ENCODE results near the gene FAHD2B. TPM values are rescaled to one million over a fixed set of nuclear protein-coding genes. Genes with fewer than 3 reads are reported as not detected.
"Not testable (repeated sequence)": the region's sequence is repeated elsewhere in the genome, so short reads cannot be mapped to it uniquely, and the experiment has no call there.

Gene FAHD2B
- total RNA-seq, 3 donors from 2014 or later (not counting 1 experiment from before 2014, with no cell fraction given): 9.3 to 14.9 (median 10.1) TPM

GRCh38 chr2:97092946-97093345 is 1.7 kb downstream of the FAHD2B start:
- intact Hi-C loops (cut with micrococcal nuclease): not testable (repeated sequence)
- H3K4me3 Mint-ChIP-seq: peak overlapping the region; percentile 31

GRCh38 chr2:97088706-97089105 is 6.0 kb downstream of the FAHD2B start:
- WGBS (ENCODE audit: insufficient coverage): no CpG with 5 or more reads among the region's 1 CpG

More at GRCh38 chr2:97092946-97093345, 1.7 kb downstream of the FAHD2B start:
- not testable (repeated sequence) for H3K27me3 ChIP-seq (ENCODE audit: control insufficient read depth, insufficient read depth, low read length); H3K36me3 ChIP-seq (ENCODE audit: control insufficient read depth, insufficient read depth, low read length); H3K4me3 ChIP-seq (ENCODE audit: low read length); ATAC-seq; H3K27ac ChIP-seq (ENCODE audit: low read length); H3K9me3 Mint-ChIP-seq; H3K4me1 Mint-ChIP-seq; H3K9me3 ChIP-seq (ENCODE audit: control insufficient read depth, insufficient read depth, low read length); H3K36me3 Mint-ChIP-seq; H3K27me3 Mint-ChIP-seq (ENCODE audit: low read depth in 2 of 2)
- WGBS (ENCODE audit: insufficient coverage): 97% methylated on average over 2 of the region's 2 CpGs
- H3K27ac Mint-ChIP-seq: peak overlapping the region in 1 of 2 donors; percentile 36
- DNase-seq: peak in 1 of 2 donors; percentile 2
- peaks cover 13% of the 10 kb centered on the region for H3K4me1 ChIP-seq (ENCODE audit: control insufficient read depth, insufficient read depth, low read length)

GRCh38 chr2:97085093-97085492 is 9.6 kb downstream of the FAHD2B start:
- H3K9me3 ChIP-seq (ENCODE audit: control insufficient read depth, insufficient read depth, low read length); H3K27ac ChIP-seq (ENCODE audit: low read length); H3K27me3 Mint-ChIP-seq (ENCODE audit: low read depth in 2 of 2); H3K9me3 Mint-ChIP-seq; H3K36me3 Mint-ChIP-seq; H3K4me3 Mint-ChIP-seq; H3K27me3 ChIP-seq (ENCODE audit: control insufficient read depth, insufficient read depth, low read length); H3K27ac Mint-ChIP-seq; DNase-seq; H3K4me1 ChIP-seq (ENCODE audit: control insufficient read depth, insufficient read depth, low read length); intact Hi-C loops (cut with micrococcal nuclease); H3K4me3 ChIP-seq (ENCODE audit: low read length); H3K36me3 ChIP-seq (ENCODE audit: control insufficient read depth, insufficient read depth, low read length); H3K4me1 Mint-ChIP-seq: not testable (repeated sequence)
- no CpG with 5 or more reads among the region's 7 CpGs for WGBS (ENCODE audit: insufficient coverage)
- ATAC-seq: peak in 1 of 3 donors; percentile 22

More at GRCh38 chr2:97088706-97089105, 6.0 kb downstream of the FAHD2B start:
- H3K9me3 ChIP-seq (ENCODE audit: control insufficient read depth, insufficient read depth, low read length); H3K27me3 Mint-ChIP-seq (ENCODE audit: low read depth in 2 of 2); H3K27me3 ChIP-seq (ENCODE audit: control insufficient read depth, insufficient read depth, low read length); DNase-seq; H3K27ac Mint-ChIP-seq; H3K4me1 Mint-ChIP-seq; H3K36me3 ChIP-seq (ENCODE audit: control insufficient read depth, insufficient read depth, low read length); ATAC-seq; H3K4me3 Mint-ChIP-seq; intact Hi-C loops (cut with micrococcal nuclease); H3K36me3 Mint-ChIP-seq; H3K9me3 Mint-ChIP-seq; H3K4me1 ChIP-seq (ENCODE audit: control insufficient read depth, insufficient read depth, low read length); H3K4me3 ChIP-seq (ENCODE audit: low read length); H3K27ac ChIP-seq (ENCODE audit: low read length): not testable (repeated sequence)

- H3K9me3 ChIP-seq (ENCODE audit: control insufficient read depth, insufficient read depth, low read length); H3K4me3 ChIP-seq (ENCODE audit: low read length); H3K27ac Mint-ChIP-seq; intact Hi-C loops (cut with micrococcal nuclease); H3K36me3 Mint-ChIP-seq; H3K9me3 Mint-ChIP-seq; H3K27me3 ChIP-seq (ENCODE audit: control insufficient read depth, insufficient read depth, low read length); H3K4me1 ChIP-seq (ENCODE audit: control insufficient read depth, insufficient read depth, low read length); H3K4me3 Mint-ChIP-seq; H3K27ac ChIP-seq (ENCODE audit: low read length); ATAC-seq; DNase-seq; H3K4me1 Mint-ChIP-seq; H3K27me3 Mint-ChIP-seq (ENCODE audit: low read depth in 2 of 2); H3K36me3 ChIP-seq (ENCODE audit: control insufficient read depth, insufficient read depth, low read length): not testable (repeated sequence)
- 90% methylated on average over 7 of the region's 7 CpGs for WGBS (ENCODE audit: insufficient coverage)
Measured at GRCh38 chr2:97083516-97083915, 11.2 kb downstream of the FAHD2B start.

GRCh38 chr2:97082206-97082605 is 12.5 kb downstream of the FAHD2B start:
- H3K27ac Mint-ChIP-seq; H3K27ac ChIP-seq (ENCODE audit: low read length); ATAC-seq; H3K36me3 Mint-ChIP-seq; H3K4me3 ChIP-seq (ENCODE audit: low read length); H3K27me3 Mint-ChIP-seq (ENCODE audit: low read depth in 2 of 2); H3K27me3 ChIP-seq (ENCODE audit: control insufficient read depth, insufficient read depth, low read length); intact Hi-C loops (cut with micrococcal nuclease); H3K9me3 Mint-ChIP-seq; H3K9me3 ChIP-seq (ENCODE audit: control insufficient read depth, insufficient read depth, low read length); H3K4me1 Mint-ChIP-seq; H3K36me3 ChIP-seq (ENCODE audit: control insufficient read depth, insufficient read depth, low read length); H3K4me3 Mint-ChIP-seq; H3K4me1 ChIP-seq (ENCODE audit: control insufficient read depth, insufficient read depth, low read length): not testable (repeated sequence)
- DNase-seq: peak in 1 of 2 donors; percentile 3
- 74% methylated on average over 4 of the region's 9 CpGs for WGBS (ENCODE audit: insufficient coverage)

GRCh38 chr2:97080855-97081254 is 13.8 kb downstream of the FAHD2B start:
- H3K27ac ChIP-seq (ENCODE audit: low read length); H3K36me3 Mint-ChIP-seq; H3K9me3 ChIP-seq (ENCODE audit: control insufficient read depth, insufficient read depth, low read length); H3K9me3 Mint-ChIP-seq; H3K27me3 Mint-ChIP-seq (ENCODE audit: low read depth in 2 of 2); intact Hi-C loops (cut with micrococcal nuclease); ATAC-seq; H3K4me3 Mint-ChIP-seq; H3K27ac Mint-ChIP-seq; H3K4me1 ChIP-seq (ENCODE audit: control insufficient read depth, insufficient read depth, low read length); H3K4me3 ChIP-seq (ENCODE audit: low read length); DNase-seq; H3K4me1 Mint-ChIP-seq; H3K36me3 ChIP-seq (ENCODE audit: control insufficient read depth, insufficient read depth, low read length); H3K27me3 ChIP-seq (ENCODE audit: control insufficient read depth, insufficient read depth, low read length): not testable (repeated sequence)
- WGBS (ENCODE audit: insufficient coverage): 100% methylated on average over 2 of the region's 10 CpGs

GRCh38 chr2:97077213-97077612 is 17.5 kb downstream of the FAHD2B start:
- H3K4me1 Mint-ChIP-seq; H3K36me3 ChIP-seq (ENCODE audit: control insufficient read depth, insufficient read depth, low read length); H3K27ac ChIP-seq (ENCODE audit: low read length); H3K27ac Mint-ChIP-seq; H3K36me3 Mint-ChIP-seq; H3K27me3 ChIP-seq (ENCODE audit: control insufficient read depth, insufficient read depth, low read length); H3K9me3 ChIP-seq (ENCODE audit: control insufficient read depth, insufficient read depth, low read length); H3K4me3 Mint-ChIP-seq; intact Hi-C loops (cut with micrococcal nuclease); H3K4me3 ChIP-seq (ENCODE audit: low read length); DNase-seq; ATAC-seq; H3K4me1 ChIP-seq (ENCODE audit: control insufficient read depth, insufficient read depth, low read length); H3K9me3 Mint-ChIP-seq: not testable (repeated sequence)
- peaks cover 0 to 12% of the 10 kb centered on the region in 2 donors for H3K27me3 Mint-ChIP-seq (ENCODE audit: low read depth in 2 of 2)
- WGBS (ENCODE audit: insufficient coverage): 89% methylated on average over 4 of the region's 8 CpGs

- H3K4me1 Mint-ChIP-seq; H3K36me3 ChIP-seq (ENCODE audit: control insufficient read depth, insufficient read depth, low read length); H3K9me3 Mint-ChIP-seq; H3K27me3 ChIP-seq (ENCODE audit: control insufficient read depth, insufficient read depth, low read length); H3K36me3 Mint-ChIP-seq; DNase-seq; ATAC-seq; H3K4me3 ChIP-seq (ENCODE audit: low read length); H3K9me3 ChIP-seq (ENCODE audit: control insufficient read depth, insufficient read depth, low read length); H3K27ac Mint-ChIP-seq; intact Hi-C loops (cut with micrococcal nuclease); H3K4me3 Mint-ChIP-seq; H3K27ac ChIP-seq (ENCODE audit: low read length); H3K4me1 ChIP-seq (ENCODE audit: control insufficient read depth, insufficient read depth, low read length): not testable (repeated sequence)
- peaks cover 7 to 26% of the 10 kb centered on the region in 2 donors for H3K27me3 Mint-ChIP-seq (ENCODE audit: low read depth in 2 of 2)
- whole genome bisulfite sequencing (ENCODE audit: insufficient coverage): 86% methylated on average over 1 of the region's 3 CpGs
Measured at GRCh38 chr2:97070915-97071314, 23.8 kb downstream of the FAHD2B start.
